ENCODE data around the gene CCDC91. TPM values are rescaled to one million over a fixed set of nuclear protein-coding genes. Genes with fewer than 3 reads are reported as not detected.
A peak's percentile ranks its signal among the peaks of the same experiment; 100 is the strongest.

Gene CCDC91
- total and polyA plus RNA-seq, 2 of the 4 experiments (the other 2 are of a cell fraction), result 8.6 to 14.7 TPM

GRCh38 chr12:28340261-28341045, 150.2 kb downstream of the CCDC91 start:
- no peak overlapping the region for H3K4me3 ChIP-seq (ENCODE audit: insufficient read depth, low read depth, low read length)
- H2AK5ac ChIP-seq (ENCODE audit: low read depth, low read length), result no peak overlapping the region
- 0 out of 2 replicates have a peak overlapping the region, but pooled peaks have one; percentile 22 for H3K18ac ChIP-seq (ENCODE audit: low read depth, low read length)
- no peak overlapping the region for H4K91ac ChIP-seq (ENCODE audit: insufficient read depth, low read depth, low read length)
- CTCF ChIA-PET, result interaction anchor here (0.8 kb wide), 1 partner anchor 27 kb away, joined by 4 read pairs; no protein-coding TSS in a partner anchor
- peaks cover under 1% of the 10 kb centered on the region; the same call in 1 of the 2 replicates for H4K20me1 ChIP-seq (ENCODE audit: insufficient read depth, low read length)
- H2BK120ac ChIP-seq (ENCODE audit: low read depth, low read length), result no peak overlapping the region
- H3K4ac ChIP-seq (ENCODE audit: low read depth, low read length), result peak overlapping the region; percentile 35; the same call in 1 of the 2 replicates
- H2AFZ ChIP-seq (replicated peaks; ENCODE audit: low read length, poor library complexity), result no peak overlapping the region
- no peak overlapping the region; the same call in 1 of the 2 replicates for H3K14ac ChIP-seq (replicated peaks; ENCODE audit: low read depth, low read length)
- no peak overlapping the region for H3K4me2 ChIP-seq (ENCODE audit: low read depth, low read length)
- no peaks in the 10 kb centered on the region for H3K36me3 ChIP-seq (ENCODE audit: control insufficient read depth, insufficient read depth, low read length)
- H3K9ac ChIP-seq (ENCODE audit: low read depth, low read length), result no peak overlapping the region
- H2AK9ac ChIP-seq (replicated peaks; ENCODE audit: low read depth, low read length, poor library complexity), result no peak overlapping the region
- peak overlapping the region; percentile 40 for H2BK20ac ChIP-seq (ENCODE audit: low read depth, low read length)
- peaks cover 0 to under 1% of the 10 kb centered on the region in 2 experiments; a peak in 1 of 4 replicates for H3K79me1 ChIP-seq (ENCODE audit: low read depth in 1 of 2, low read length in 2 of 2)
- no peak overlapping the region for H3K56ac ChIP-seq (ENCODE audit: extremely low read depth, insufficient read depth, low read length)
- dilution Hi-C loops (cut with HindIII; ENCODE audit: low sequenced_read_pairs, unreplicated experiment), result no loop called here
- H3K9me1 ChIP-seq (ENCODE audit: insufficient read depth, low read length), result no peaks in the 10 kb centered on the region
- DNase-seq (peak; percentile 84), ATAC-seq (ENCODE audit: low read depth) (peak; percentile 88)
- H3K27me3 ChIP-seq (ENCODE audit: control insufficient read depth, insufficient read depth, low read length), result no peaks in the 10 kb centered on the region
- H3K4me1 ChIP-seq (ENCODE audit: control insufficient read depth, insufficient read depth, low read length), result peaks cover 2% of the 10 kb centered on the region; the same call in 1 of the 2 replicates
- H3K23ac ChIP-seq (ENCODE audit: low read depth, low read length), result no peak overlapping the region
- H2BK5ac ChIP-seq (ENCODE audit: low read depth, low read length, poor library complexity, severe bottlenecking), result peak overlapping the region; percentile 9
- no peaks in the 10 kb centered on the region for H3K9me3 ChIP-seq (ENCODE audit: control insufficient read depth, insufficient read depth, low read length)
- no peak overlapping the region for H4K5ac ChIP-seq (ENCODE audit: low read depth, low read length)
- intact Hi-C loops (cut with micrococcal nuclease), result no loop called here
- in situ Hi-C loops (cut with MboI; ENCODE audit: low sequenced_read_pairs), result no loop called here
- no TSS peak for BruUV-seq (replicated peaks)
- peak overlapping the region; percentile 64; the same call in 1 of the 2 replicates for H3K27ac ChIP-seq (ENCODE audit: insufficient read depth, low read length)
- H2BK15ac ChIP-seq (ENCODE audit: low read depth, low read length), result no peak overlapping the region
- TF ChIP-seq MXI1 (IDR thresholded peaks at IDR 0.05; ENCODE audit: borderline replicate concordance, low read depth, low read length) (no peak), CEBPB (IDR thresholded peaks at IDR 0.05; ENCODE audit: low read depth, low read length) (peak; percentile 55; the same call in 1 of the 2 replicates)
- H4K8ac ChIP-seq (ENCODE audit: low read depth in 2 of 2, low read length in 2 of 2), result no peak overlapping the region
- WGBS, 2 experiments (ENCODE audit: extremely low coverage in 2 of 2, insufficient read length in 1 of 2), result no CpG with 5 or more reads among the region's 4 CpGs
- POLR2A ChIA-PET (ENCODE audit: unreplicated experiment), result interaction anchor here (0.6 kb wide), 1 partner anchor 46 kb away, joined by 3 read pairs; no protein-coding TSS in a partner anchor

All from IMR-90 (cell line).